GM19043 (cell line): ENCODE measurements around the gene TTC39A.
A peak's percentile ranks its signal among the peaks of the same experiment; 100 is the strongest.

Experiments
- ATAC-seq: cut with Tn5 transposase; IDR thresholded peaks from one replicate; pipeline ENCODE4 v1.9.1; 2021; ENCODE audit warnings: low read depth; ENCODE audit not compliant: unreplicated experiment

TTC39A gene

DNA sequence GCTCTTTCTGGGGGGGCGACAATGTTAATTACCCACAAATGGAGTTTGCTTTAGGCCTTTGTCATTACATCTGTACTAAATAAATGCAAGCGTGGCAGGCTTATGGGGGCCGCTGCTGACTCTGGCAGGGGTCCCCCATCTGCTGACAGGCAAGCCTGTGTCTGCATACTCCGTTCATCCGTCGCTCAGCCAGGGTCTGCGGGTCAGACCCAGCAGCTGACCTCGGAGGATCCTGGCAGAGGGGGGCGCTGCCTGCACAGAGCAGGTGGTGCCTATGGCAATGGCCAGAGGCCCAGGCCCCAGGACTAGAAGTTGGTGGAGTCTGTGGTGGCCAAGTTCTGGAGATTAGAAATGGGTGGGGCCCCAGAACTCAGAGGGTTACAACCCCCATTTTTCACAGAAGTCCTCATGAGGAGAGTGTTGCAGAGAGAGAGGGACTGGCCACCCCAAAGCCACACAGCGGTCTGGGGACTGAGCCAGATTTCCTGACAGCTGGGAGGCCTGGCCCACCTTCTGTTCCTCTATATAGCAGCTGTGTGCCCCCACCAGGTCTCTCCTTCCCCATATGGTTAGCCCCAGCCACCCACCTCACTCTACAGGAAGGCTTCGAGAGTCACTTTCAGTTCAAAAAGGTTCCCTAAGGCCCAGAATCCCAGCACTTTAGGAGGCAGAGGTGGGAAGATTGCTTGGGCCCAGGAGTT lies 31.0 kb downstream of the TTC39A start:
- ATAC-seq = no peak

DNA sequence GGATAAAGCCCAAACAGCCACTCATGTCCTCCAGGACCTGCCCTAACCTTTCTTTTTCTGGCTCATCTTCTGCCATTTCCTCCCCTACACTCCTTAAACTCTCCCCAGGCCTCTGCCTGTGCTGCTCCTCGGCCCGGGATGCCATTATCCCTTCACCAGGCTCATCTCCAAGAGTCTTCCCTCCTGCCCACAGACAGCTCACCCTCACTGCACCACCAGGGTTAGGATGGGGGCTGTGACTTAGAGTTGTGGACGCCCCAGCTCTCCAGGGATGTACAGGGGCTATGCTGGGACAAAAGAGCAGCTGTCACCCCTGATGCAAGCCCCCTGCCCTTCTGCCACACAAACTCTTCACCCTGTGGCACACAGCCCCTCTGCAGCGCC lies 32.0 kb downstream of the TTC39A start:
- ATAC-seq = no peak

DNA sequence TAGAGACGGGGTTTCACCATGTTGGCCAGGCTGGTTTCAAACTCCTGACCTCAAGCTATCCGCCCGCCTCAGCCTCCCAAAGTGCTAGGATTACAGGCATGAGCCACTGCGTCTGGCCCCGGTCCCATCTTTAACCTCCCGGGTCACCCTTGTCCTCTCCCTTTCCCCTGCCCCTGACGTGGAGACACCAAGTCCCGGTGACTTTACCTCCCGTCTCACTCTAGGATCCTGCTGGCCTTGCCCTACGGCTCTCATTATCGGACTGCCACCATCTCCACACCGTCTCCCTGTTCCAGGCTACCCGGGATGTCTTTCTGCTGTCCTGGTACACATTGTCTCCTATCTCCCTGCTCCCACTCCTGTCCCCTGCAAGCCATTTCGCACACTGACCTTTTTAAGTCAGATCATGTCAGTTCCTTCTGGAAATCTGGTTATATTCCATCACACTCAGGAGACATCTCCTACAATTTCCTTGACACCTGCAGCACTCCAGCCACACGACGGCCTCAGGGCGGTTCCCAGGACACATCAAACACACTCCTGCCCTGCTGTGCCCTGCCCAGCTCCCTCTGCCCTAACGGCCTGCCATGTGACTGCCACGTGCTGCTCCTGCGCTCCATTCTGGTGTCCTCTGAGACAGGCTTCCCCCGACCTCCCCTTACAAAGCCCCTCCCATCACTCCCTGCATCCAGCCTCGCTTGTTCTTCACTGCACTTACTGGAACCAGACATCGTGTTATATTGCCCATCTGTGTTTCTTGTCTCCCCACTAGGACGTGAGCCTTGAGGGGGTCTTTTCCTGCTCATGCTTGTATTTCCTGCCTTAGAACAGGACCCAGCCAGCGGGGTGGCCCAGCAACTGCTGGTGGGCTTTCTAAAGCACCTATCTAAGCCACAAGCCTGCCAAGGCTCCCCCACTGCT lies 32.7 kb downstream of the TTC39A start:
- ATAC-seq = no peak

DNA sequence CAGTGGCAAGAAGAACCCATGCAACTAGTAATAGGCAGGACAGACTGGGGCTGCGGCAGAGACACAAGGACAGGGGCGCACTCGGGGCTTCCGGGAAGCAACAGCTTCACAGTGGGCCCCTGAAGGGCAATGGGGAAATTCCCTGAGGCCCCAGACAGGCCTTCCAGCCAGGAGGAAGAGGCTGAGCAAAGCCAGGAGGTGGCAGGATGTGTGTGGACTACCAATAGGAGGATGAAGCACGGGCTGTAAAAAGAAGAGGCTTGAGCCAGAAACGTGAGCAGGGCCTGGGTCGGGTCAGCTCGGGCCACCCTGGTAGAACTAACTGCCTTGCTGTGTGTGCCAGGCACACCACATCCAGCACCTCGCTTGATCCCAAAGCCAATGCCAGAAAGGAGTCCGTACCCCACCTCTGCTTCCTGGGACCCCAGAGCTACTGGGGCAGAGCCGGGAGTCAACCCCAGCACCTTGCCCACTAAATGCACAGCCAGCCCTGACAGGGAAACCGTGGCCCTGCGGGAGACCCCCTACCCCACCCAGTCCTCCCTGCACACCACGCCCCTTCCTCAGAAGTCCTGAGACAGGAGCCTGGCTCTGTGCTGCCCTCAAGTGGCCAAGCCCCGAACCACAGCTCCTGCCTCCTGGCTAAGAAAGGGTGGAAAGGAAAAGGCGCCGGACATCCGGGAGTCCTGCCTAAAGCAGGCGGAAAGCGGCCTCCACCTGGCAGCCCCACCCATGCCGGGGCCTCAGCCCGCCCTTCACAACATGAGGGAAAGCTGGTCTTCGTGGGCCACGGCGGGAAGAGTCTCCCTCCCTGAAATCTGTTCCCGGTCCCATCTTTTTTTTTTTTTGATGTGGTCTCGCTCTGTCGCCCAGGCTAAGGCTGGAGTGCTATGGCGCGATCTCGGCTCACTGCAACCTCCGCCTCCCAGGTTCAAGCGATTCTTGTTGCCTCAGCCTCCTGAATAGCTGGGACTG lies 33.7 kb downstream of the TTC39A start:
- ATAC-seq = peak; percentile 69

DNA sequence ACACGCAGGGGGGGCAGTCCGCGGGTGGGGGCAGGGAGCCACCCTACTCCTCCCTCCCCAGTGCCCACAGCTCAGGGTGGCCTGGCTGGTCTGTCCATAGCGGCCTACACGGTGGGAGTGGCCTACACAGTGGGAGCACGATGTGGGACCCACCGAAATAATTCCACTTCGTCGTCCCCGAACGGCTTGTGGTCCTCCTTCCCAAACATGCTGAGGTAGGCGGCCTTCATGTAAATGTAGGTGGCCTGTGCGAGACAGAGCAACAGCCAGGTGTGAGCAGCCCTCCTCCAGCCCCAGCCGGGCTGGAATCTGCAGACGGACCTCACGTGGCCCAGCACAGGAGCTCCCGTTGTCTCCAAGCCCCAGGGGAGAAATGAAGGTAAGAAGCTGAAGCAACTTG lies 34.4 kb downstream of the TTC39A start:
- ATAC-seq = no peak

DNA sequence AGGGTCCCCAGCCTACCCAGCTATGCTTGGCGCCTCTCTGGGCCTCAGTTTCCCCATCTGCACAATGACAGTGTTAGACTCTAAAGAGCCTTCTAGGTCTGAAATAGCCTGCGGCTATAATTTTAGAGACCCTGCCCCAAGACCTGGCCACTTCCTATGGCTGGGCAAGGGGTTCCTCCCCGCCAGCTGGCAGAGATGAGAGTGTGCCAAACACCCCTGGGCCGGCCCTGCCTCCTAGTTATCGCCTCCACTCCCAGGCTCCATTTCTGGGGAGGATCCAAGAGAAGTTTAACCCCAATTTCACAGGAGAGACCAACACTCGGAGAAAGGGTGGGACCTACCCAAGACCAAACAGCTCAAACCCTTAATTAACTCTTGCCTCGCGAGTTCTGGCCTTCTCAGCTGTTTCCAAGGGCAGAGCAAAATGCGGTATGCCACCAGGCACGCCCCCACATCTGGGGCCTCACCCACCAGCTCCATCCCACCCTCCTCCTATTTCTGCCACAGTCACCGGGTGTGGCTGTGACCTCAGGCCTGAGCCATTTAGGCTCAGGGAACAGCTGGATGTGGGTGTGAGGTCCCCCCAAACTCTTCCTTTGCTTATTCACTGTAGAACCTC lies 35.7 kb downstream of the TTC39A start:
- no peak for ATAC-seq

DNA sequence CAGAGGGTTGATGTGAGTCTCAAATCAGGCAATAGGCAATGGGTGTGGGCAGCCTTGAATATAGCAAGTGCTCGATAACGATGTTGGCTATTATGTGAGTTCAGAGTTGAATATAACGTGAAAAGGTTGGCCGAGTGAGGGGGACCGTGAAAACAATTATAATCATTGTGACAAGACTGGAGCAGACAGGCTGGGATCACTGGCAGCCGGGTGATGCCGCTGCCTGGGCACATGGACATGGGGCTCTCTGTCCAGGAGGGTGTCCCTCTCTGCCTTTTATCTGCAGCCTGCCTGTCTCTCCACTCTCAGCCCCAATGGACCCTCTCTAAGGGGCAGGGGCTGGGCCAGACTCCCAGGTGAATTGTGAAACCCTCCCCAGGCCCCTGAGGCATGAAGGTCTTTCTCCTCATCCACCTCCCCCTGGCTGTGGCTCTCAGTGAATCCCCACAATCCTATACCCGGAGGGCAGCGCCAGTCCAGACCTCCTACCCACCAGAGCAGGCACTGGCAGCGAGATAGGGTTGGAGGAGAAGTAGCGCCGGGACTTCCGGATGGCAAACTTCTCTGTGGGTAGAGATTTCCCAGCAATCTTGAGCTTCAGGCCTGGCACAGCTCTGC lies 36.4 kb downstream of the TTC39A start:
- ATAC-seq = no peak

DNA sequence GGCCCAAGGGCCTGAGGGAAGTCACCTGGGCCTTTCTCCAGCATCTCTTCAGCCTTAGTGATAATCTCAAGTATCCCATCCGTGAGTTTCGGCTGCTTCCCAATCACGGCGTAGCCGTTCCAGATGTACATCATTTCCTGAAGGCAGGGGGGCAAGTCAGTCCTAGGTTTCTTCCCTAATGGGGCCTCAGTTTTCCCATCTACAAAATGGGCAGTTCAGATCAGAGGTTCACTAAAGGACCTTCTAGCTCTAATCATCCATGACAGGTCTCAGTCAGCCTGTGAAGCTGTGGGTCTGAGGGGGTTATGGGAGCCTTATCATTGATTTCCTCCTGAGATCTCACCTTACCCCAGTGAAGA lies 39.9 kb downstream of the TTC39A start:
- no peak for ATAC-seq

DNA sequence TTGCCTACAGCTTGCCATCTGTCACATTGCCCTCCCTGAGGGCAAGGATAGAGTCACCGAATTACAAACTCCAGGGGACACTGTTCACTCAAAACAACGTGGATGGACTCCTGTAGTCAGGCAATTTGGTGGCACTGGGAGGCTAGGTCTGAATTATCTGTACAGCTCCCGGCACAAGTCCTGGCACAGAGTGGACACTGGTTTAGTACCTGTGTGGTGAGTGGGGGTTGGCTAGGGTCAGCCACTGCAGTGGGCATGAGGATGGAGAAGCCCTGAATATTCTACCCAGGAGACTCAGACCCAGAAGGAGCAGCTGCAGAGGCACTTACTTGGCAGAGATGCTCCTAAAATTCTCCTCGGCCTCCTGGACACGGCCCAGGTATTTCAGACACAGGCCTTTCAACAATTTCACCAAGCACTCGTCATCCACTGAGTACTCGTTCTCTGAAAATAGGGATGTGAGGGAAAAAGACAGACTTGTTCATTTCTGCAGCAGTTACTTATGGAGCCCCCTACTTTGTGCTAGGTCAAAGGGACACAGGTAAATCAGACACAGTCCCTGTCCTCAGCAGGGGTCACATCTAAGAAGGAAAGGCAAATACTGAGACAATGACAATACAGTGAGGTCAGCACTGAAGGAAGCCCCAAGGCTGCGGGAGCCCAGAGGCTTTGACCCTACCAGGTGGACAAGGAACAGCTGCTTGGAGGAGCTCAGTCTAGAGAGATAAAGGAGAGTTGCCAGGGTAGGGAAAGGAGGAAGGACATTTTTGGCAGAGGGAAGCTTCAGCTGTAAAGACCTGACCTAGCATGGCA lies 40.5 kb downstream of the TTC39A start:
- no peak for ATAC-seq

DNA sequence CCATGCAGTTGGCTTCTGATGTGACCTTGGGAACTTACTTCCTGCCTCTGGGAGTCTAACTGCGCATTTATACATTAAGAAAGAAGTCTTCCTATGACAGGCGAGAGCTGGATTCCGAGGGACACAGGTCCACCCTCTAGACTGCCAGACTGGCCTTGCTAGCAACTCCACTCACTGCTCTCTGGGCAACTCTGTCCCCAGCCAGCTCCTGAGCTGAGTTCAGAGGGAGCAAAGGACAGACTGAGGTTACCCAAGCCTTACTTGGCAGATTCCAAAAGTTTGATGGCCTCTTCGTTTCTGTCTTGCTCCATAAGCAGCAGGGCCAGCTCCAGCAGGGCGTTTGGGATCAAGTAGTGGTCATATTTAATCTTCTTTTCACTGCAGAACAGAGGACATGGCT lies 41.8 kb downstream of the TTC39A start:
- no peak for ATAC-seq

DNA sequence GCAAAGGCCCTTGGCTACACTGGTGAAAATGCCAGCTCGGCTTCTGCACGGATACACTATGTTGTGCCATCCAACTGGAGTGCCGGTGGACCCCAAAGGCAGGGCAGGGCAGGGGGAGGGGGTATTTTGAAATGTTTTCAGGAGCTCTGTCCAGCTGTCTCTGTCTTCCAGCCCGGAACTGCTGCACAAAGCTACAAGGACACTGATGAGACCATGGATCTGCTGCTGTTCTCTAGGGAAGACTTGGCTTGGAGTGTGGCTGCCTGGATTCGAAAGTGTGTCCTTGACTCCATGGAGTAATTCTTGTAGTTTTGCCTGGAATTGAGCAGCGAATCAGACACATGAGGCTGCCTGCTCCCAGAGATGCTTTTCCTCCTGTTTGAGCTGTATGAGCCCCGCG lies 42.4 kb downstream of the TTC39A start:
- ATAC-seq = no peak

DNA sequence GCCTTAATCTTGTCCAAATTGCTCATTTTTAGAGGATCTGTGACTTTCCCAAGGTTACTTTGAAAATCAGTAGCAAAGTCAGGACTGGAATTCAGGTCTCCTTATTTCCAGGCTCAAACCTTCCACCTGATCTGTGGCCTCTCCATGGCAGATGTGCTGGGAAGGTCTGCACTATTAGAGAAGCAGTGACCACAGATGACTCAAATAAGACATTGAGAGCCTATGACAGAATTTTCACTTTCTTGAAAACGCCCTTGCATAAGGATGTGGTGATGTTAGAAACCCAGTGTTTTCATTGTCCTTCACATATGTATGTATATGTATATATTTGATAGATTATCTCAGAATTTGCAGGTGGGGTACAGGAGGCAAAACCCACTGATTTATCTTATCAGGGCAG lies 45.3 kb downstream of the TTC39A start:
- peak; percentile 96 for ATAC-seq

DNA sequence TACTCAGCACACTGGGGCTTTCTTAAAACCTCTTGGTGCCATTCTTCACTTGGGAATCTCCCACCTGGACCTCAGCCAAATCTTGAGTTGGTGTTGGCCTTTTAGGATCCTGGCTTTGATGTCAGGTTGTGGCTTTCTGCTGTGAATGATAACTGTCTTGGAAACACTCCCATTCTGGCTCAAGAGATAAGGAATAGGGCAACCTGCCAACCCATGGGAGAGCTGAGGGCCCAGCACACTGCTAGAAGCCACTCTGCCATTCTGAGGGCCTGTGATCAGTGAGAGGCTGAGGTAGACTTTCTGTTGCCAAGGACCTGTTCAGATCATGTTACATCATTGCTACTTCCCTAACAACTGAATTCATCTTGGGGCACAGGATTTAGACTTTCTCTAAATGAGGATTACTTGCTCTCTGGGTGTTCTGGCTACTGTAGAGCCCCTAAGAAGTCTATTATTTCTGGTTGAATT lies 45.8 kb downstream of the TTC39A start:
- peak; percentile 41 for ATAC-seq

DNA sequence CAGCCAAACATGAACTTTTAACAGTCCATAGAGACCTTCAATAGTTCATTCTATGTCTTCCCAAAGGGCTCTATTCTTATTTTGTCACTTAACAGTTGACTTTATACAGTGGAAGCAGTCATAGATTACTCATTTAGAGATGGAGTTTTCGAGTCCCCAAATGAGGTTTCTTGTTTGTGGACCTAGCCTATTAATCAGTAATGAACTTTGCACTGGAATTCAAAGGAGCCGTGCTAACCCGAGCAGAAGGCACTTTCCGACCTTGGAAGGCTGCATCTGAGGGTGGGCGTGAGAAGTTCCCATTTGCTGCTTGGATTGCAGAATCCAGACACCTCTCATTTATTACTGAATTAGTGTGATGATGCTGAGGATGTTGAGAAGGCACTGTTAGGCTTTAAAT lies 46.4 kb downstream of the TTC39A start:
- ATAC-seq = no peak

DNA sequence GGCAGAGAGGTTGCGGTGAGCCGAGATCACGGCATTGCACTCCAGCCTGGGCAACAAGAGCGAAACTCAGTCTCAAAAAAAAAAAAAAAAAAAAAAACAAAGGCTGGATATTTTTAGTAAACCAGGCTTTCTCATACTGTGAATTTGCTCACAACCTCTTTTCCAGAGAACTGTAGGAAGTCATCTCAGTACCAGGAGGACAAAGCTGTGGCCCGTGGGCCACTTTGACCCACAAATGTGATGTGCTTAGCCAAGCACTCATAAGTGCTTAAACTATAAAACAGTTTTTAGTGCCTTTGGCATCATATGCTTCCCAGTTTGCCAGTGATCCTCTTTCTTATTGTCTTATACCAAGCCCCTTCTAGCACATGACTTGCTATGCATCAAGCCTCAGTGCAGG lies 47.8 kb downstream of the TTC39A start:
- ATAC-seq = no peak

DNA sequence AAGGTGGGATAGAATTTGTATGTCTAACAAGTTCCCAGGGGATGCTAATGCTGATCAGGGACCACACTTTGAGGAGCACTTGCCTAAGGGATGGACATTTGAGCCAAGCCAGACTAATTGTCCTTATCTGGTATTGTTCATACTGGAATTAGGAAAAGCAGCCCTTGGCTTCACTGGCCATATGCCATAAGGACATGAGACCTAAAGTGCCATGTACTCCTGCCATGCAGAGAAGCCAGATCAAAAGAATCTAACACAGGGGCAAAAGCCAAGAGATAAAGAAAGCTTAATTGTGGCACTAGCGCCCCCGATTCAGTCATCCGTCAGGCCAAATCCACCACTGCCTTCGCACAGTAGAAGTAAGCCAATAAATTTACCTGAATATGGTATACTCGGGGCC lies 48.6 kb downstream of the TTC39A start:
- ATAC-seq = no peak

DNA sequence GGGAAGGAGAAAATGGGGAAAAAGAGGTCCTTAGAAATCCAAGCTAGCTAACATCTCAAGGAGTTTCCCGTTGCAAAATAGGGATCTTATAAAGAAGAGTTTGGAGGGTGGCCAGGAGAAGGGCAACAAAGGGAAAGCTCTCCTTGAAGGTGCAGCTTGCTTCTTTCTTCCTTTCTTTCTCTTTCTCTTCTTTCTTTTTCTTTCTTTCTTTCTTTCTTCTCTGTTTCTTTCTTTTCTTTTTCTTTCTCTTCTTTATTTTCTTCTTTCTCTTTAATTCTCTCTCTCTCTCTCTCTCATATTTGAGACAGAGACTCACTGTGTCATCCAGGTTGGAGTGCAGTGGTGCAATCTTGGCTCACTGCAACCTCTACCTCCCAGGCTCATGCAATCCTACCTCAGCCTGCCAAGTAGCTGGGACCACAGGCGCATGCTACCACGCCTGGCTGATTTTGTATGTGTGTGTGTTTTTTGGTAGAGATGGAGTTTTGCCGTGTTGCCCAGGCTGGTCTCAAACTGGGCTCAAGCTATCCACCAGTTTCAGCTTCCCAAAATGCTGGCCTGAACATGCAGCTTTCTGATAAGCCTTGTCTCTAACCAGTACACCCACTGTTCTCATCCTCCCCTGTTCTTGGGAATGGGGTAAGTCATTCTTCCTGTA lies 49.9 kb downstream of the TTC39A start:
- no peak for ATAC-seq

DNA sequence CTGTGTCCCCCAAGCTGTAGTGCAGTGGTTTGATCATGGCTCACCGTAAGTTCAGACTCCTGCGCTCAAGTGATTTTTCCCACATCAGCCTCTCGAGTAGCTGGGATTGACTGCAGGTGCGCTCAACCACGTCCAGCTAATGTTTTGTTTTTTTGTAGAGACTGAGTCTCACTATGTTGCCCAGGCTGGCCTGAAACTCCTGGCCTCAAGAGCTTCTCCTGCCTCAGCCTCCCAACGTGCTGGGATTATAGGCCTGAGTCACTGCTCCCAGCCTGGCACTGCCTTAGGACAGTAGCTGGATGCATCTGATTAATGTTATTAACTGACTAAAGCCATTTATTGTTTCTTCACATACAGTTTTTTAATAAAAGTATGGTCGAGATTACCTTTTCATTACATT lies 54.1 kb downstream of the TTC39A start:
- ATAC-seq = no peak

DNA sequence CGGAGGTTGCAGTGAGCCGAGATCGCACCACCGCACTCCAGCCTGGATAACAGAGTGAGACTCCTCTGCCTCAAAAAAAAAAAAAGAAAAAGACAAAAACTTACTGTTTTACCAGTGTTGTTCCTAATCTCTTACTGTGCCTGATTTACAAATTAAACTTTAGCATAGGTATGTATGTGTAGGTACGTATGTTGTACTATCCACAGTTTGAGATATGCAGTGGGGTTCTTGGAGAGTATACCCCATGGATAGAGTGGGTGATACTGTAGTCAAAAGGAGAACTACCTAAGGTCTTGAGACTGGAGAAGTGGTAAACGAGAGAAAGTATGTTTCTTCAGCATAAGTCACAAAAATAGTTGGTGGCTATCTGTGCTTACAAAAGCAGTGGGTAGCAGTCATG lies 55.7 kb downstream of the TTC39A start:
- no peak for ATAC-seq
